H1 (cell line): ENCODE data around the gene ZNF317. TPM values are rescaled to one million over a fixed set of nuclear protein-coding genes. Genes with fewer than 3 reads are reported as not detected.

Experiments used
- CTCF ChIA-PET: fragments of 300-600 bp; sonication (Branson Sonifier 250); formaldehyde crosslinking; loops from one replicate; lab custom pipeline; 2021; ENCODE audit not compliant: partially characterized antibody; lab: Charles Lee
- POLR2A ChIA-PET: fragments of 300-600 bp; sonication (Branson Sonifier 250); formaldehyde crosslinking; loops from one replicate; lab custom pipeline; 2021; ENCODE audit warnings: inconsistent platforms; ENCODE audit not compliant: partially characterized antibody; lab: Charles Lee
- DNase-seq, 2 experiments: peaks; one replicate each; pipeline versions ENCODE4 v3.0.0 to v3.0.0-alpha.2; 2010 to 2022; ENCODE audit warnings: low spot score in 2 of 2, low read depth in 1 of 2, mixed read lengths in 1 of 2
- FAIRE-seq: peaks from 2 replicates; lab custom pipeline; 2011; peaks lifted over from hg19 to GRCh38; lab: Jason Lieb, UNC
- H2AFZ ChIP-seq: 2 replicates; pipeline ENCODE4 v1.8.1; 2012; ENCODE audit warnings: low read length, inconsistent platforms
- H2AK5ac ChIP-seq: 2 replicates; pipeline ENCODE4 v1.6.1; 2013; ENCODE audit warnings: low read depth, low read length
- H2BK120ac ChIP-seq: replicated peaks from 2 replicates; pipeline ENCODE3; 2013; ENCODE audit warnings: low read depth, low read length, inconsistent platforms
- H2BK12ac ChIP-seq: 2 replicates; pipeline ENCODE4 v1.6.1; 2013; ENCODE audit warnings: low read depth, low read length
- H2BK15ac ChIP-seq: 2 replicates; pipeline ENCODE4 v1.6.1; 2013; ENCODE audit warnings: low read length
- H2BK20ac ChIP-seq: 2 replicates; pipeline ENCODE4 v1.6.1; 2013; ENCODE audit warnings: low read length
- H2BK5ac ChIP-seq: 2 replicates; pipeline ENCODE4 v1.6.1; 2013; ENCODE audit warnings: low read depth, low read length
- H3K14ac ChIP-seq: 2 replicates; pipeline ENCODE4 v1.6.1; 2013; ENCODE audit warnings: inconsistent platforms; ENCODE audit not compliant: insufficient read length
- H3K18ac ChIP-seq: 2 replicates; pipeline ENCODE4 v1.6.1; 2013; ENCODE audit warnings: low read length; ENCODE audit errors: extremely low read depth
- H3K23ac ChIP-seq: 2 replicates; pipeline ENCODE4 v1.6.1; 2013; ENCODE audit warnings: inconsistent platforms; ENCODE audit not compliant: insufficient read length
- H3K23me2 ChIP-seq: 2 replicates; pipeline ENCODE4 v1.6.1; 2013; ENCODE audit warnings: low read depth, low read length
- H3K27ac ChIP-seq: 2 replicates; pipeline ENCODE4 v1.6.1; 2011; ENCODE audit warnings: low read depth, low read length, inconsistent platforms
- H3K27me3 ChIP-seq, 4 experiments: replicated peaks in 1 of 4; 1 replicate in 1 of 4; 2 replicates in 3 of 4; pipeline versions ENCODE4 v1.6.1 to v1.8.1; 2011 to 2013; ENCODE audit warnings: low read length in 3 of 4, mild to moderate bottlenecking in 3 of 4, inconsistent platforms in 2 of 4, mixed read lengths in 2 of 4, moderate library complexity in 1 of 4; ENCODE audit not compliant: control insufficient read depth in 3 of 4, insufficient read depth in 3 of 4; ENCODE audit errors: extremely low read depth in 1 of 4
- H3K36me3 ChIP-seq, 4 experiments: 2 replicates each; pipeline versions ENCODE4 v1.6.1 to v1.8.1; 2011 to 2013; ENCODE audit warnings: mild to moderate bottlenecking in 4 of 4, low read length in 3 of 4, moderate library complexity in 2 of 4, control low read depth in 1 of 4, inconsistent platforms in 1 of 4; ENCODE audit not compliant: insufficient read depth in 4 of 4, control insufficient read depth in 2 of 4
- H3K4ac ChIP-seq: replicated peaks from 2 replicates; pipeline ENCODE3; 2013; ENCODE audit warnings: low read length, low read depth, mixed read lengths, inconsistent platforms; ENCODE audit not compliant: insufficient read length
- H3K4me1 ChIP-seq, 4 experiments: replicated peaks in 1 of 4; 1 replicate in 1 of 4; 2 replicates in 3 of 4; pipeline versions ENCODE4 v1.6.1 to v1.8.1; 2011 to 2013; ENCODE audit warnings: low read length in 3 of 4, inconsistent platforms in 2 of 4, mixed read lengths in 1 of 4; ENCODE audit not compliant: insufficient read depth in 4 of 4, control insufficient read depth in 3 of 4
- H3K4me2 ChIP-seq, 2 experiments: 2 replicates each; pipeline versions ENCODE4 v1.6.1 to v1.8.1; 2011 to 2013; ENCODE audit warnings: low read depth in 2 of 2, low read length in 2 of 2, control low read depth in 1 of 2, inconsistent platforms in 1 of 2, mild to moderate bottlenecking in 1 of 2; ENCODE audit not compliant: insufficient read depth in 1 of 2
- H3K4me3 ChIP-seq, 4 experiments: fragments of 200-600, 300-600 bp in 1 of 4; sonication (generic), shearing (Covaris generic), sonication (Bioruptor Twin) in 1 of 4; 2 replicates each; pipeline versions ENCODE4 v1.5.1 to v1.8.1; 2011 to 2016; ENCODE audit warnings: low read length in 4 of 4, low read depth in 3 of 4, control low read depth in 2 of 4, inconsistent platforms in 2 of 4, mild to moderate bottlenecking in 2 of 4, mixed read lengths in 1 of 4, moderate library complexity in 1 of 4; ENCODE audit not compliant: insufficient read depth in 2 of 4; ENCODE audit errors: extremely low read depth in 1 of 4
- H3K56ac ChIP-seq: replicated peaks from 2 replicates; pipeline ENCODE3; 2013; ENCODE audit warnings: low read depth, mild to moderate bottlenecking, mixed read lengths, low read length, inconsistent platforms; ENCODE audit not compliant: insufficient read length
- H3K79me1 ChIP-seq: 2 replicates; pipeline ENCODE4 v1.6.1; 2013; ENCODE audit warnings: low read depth, low read length, control low read depth
- H3K79me2 ChIP-seq, 2 experiments: 2 replicates each; pipeline versions ENCODE4 v1.6.1 to v1.8.1; 2012 to 2013; ENCODE audit warnings: low read length in 2 of 2, mild to moderate bottlenecking in 2 of 2, inconsistent platforms in 1 of 2; ENCODE audit not compliant: insufficient read depth in 2 of 2, control insufficient read depth in 1 of 2
- H3K9ac ChIP-seq, 4 experiments: replicated peaks in 1 of 4; 1 replicate in 1 of 4; 2 replicates in 3 of 4; pipeline versions ENCODE4 v1.6.1 to v1.8.1; 2011 to 2013; ENCODE audit warnings: low read depth in 3 of 4, low read length in 3 of 4, control low read depth in 2 of 4, mild to moderate bottlenecking in 2 of 4, moderate library complexity in 2 of 4, inconsistent platforms in 1 of 4; ENCODE audit errors: extremely low read depth in 1 of 4
- H3K9me3 ChIP-seq, 2 experiments: 2 replicates each; pipeline versions ENCODE4 v1.6.1 to v1.8.1; 2012 to 2013; ENCODE audit warnings: mild to moderate bottlenecking in 2 of 2, moderate library complexity in 2 of 2, control low read depth in 1 of 2, inconsistent platforms in 1 of 2, low read depth in 1 of 2, low read length in 1 of 2, mixed read lengths in 1 of 2; ENCODE audit not compliant: insufficient read depth in 2 of 2
- H4K20me1 ChIP-seq, 2 experiments: replicated peaks in 1 of 2; 2 replicates each; pipeline versions ENCODE3 to v1.8.1; 2011 to 2013; ENCODE audit warnings: inconsistent platforms in 2 of 2, low read length in 2 of 2, mild to moderate bottlenecking in 1 of 2; ENCODE audit not compliant: insufficient read depth in 2 of 2, control insufficient read depth in 1 of 2
- H4K5ac ChIP-seq: 2 replicates; pipeline ENCODE4 v1.6.1; 2013; ENCODE audit warnings: low read length, low read depth, mixed read lengths, inconsistent platforms; ENCODE audit not compliant: insufficient read length
- H4K8ac ChIP-seq: 2 replicates; pipeline ENCODE4 v1.8.0; 2013; ENCODE audit warnings: mild to moderate bottlenecking, moderate library complexity, low read length, inconsistent platforms; ENCODE audit not compliant: insufficient read depth; ENCODE audit errors: extremely low read depth
- H4K91ac ChIP-seq: replicated peaks from 2 replicates; pipeline ENCODE3; 2013; ENCODE audit warnings: low read length, mixed read lengths, inconsistent platforms; ENCODE audit not compliant: insufficient read length
- BACH1 ChIP-seq: IDR thresholded peaks from 2 replicates; pipeline ENCODE4 v1.6.1; 2012; ENCODE audit warnings: low read length, improper control_type of control experiment
- CTBP2 ChIP-seq: IDR thresholded peaks from 2 replicates; pipeline ENCODE4 v1.7.0; 2011; ENCODE audit warnings: borderline replicate concordance, mild to moderate bottlenecking, moderate library complexity, mixed read lengths, low read length; ENCODE audit not compliant: insufficient read depth, insufficient read length
- EP300 ChIP-seq, 2 experiments: IDR thresholded peaks; 1 replicate in 1 of 2; 2 replicates in 1 of 2; pipeline ENCODE4 v1.6.1; 2011 to 2012; ENCODE audit warnings: low read depth in 2 of 2, low read length in 2 of 2, mild to moderate bottlenecking in 2 of 2, borderline replicate concordance in 1 of 2, inconsistent platforms in 1 of 2, moderate library complexity in 1 of 2
- EZH2 ChIP-seq: fragments of 200-600 bp; sonication (generic); IDR thresholded peaks from 2 replicates; pipeline ENCODE4 v1.7.1; 2012; ENCODE audit warnings: low read depth, mild to moderate bottlenecking, moderate library complexity, low read length, inconsistent platforms; ENCODE audit not compliant: severe bottlenecking
- MAX ChIP-seq: IDR thresholded peaks from 2 replicates; pipeline ENCODE4 v1.6.1; 2012; ENCODE audit warnings: inconsistent platforms
- POLR2A ChIP-seq, 2 experiments: IDR thresholded peaks; 1 replicate in 1 of 2; 2 replicates in 1 of 2; pipeline ENCODE4 v1.6.1; 2011; ENCODE audit warnings: low read depth in 2 of 2, low read length in 2 of 2, mild to moderate bottlenecking in 2 of 2; ENCODE audit errors: control extremely low read depth in 1 of 2
- RFX5 ChIP-seq: IDR thresholded peaks from 2 replicates; pipeline ENCODE4 v1.6.1; 2011; ENCODE audit warnings: low read depth, low read length, improper control_type of control experiment, borderline replicate concordance
- TAF7 ChIP-seq: optimal IDR thresholded peaks from 2 replicates; pipeline ENCODE3; 2011; ENCODE audit warnings: low read depth, mild to moderate bottlenecking, inconsistent platforms, low read length, moderate library complexity, borderline replicate concordance
- TCF12 ChIP-seq: IDR thresholded peaks from 2 replicates; pipeline ENCODE4 v1.6.1; 2011; ENCODE audit warnings: low read depth, mild to moderate bottlenecking, low read length
- TEAD4 ChIP-seq: IDR thresholded peaks from 2 replicates; pipeline ENCODE4 v1.6.1; 2012; ENCODE audit warnings: low read depth, low read length, inconsistent platforms, mixed read lengths
- YY1 ChIP-seq: IDR thresholded peaks from 2 replicates; pipeline ENCODE4 v1.6.1; 2011; ENCODE audit warnings: low read depth, mild to moderate bottlenecking, low read length
- ZNF274 ChIP-seq: IDR thresholded peaks from 2 replicates; pipeline ENCODE4 v1.7.0; 2012; ENCODE audit warnings: low read length, borderline replicate concordance; ENCODE audit errors: extremely low read depth
- WGBS, 2 experiments: shearing (Covaris generic) in 1 of 2; methylation state at CpG; one replicate each; pipeline versions ENCODE4 v1.1.6 to v1.1.7; 2013 to 2015; ENCODE audit warnings: low lambda C conversion rate in 2 of 2, mixed read lengths in 2 of 2, inconsistent platforms in 1 of 2, low coverage in 1 of 2, missing lambda C conversion rate in 1 of 2; ENCODE audit not compliant: insufficient replicate concordance in 2 of 2, insufficient coverage in 1 of 2, insufficient read length in 1 of 2; ENCODE audit errors: extremely low coverage in 1 of 2, missing lambda C conversion rate in 1 of 2; 5-methylcytosine and 5-hydroxymethylcytosine counted together
- polyA plus RNA-seq, 7 experiments: library from polyadenylated mRNA; depleted of rRNA in 3 of 7; stranded (reverse) in 5 of 7; unstranded in 2 of 7; fragments of >200 nt in 5 of 7; fragments of 200-250 nt in 2 of 7; gene quantifications; 1 replicate in 5 of 7; 2 replicates in 1 of 7; 4 replicates in 1 of 7; pipeline versions ENCODE4 v1.2.1 to v1.2.3, GENCODE V29; 2011 to 2013; ENCODE audit warnings: missing spikeins in 2 of 7, mixed read lengths in 2 of 7
- total RNA-seq: library from RNA; stranded (reverse); fragmentation: NEBNext Ultra II Directional; extraction: Animal tissue kit (Norgen Biotek cat#: 25700); gene quantifications from 2 replicates; pipeline ENCODE4 v1.2.1, GENCODE V29; 2021
- TF ChIP-seq, protein P1 (sequence below): IDR thresholded peaks from 2 replicates; pipeline ENCODE4 v1.6.1; 2012; ENCODE audit warnings: low read length, inconsistent platforms

ZNF317 gene
- total and polyA plus RNA-seq, 2 of the 8 experiments (the other 6 are each of a cell fraction or from before 2014, with no cell fraction given): 22.6 to 41.5 TPM

- H2BK5ac ChIP-seq: no peak overlapping the region
- H4K5ac ChIP-seq: no peak overlapping the region
- 88% methylated on average over 5 of the region's 5 CpGs; no CpG with 5 or more reads in 1 of the 2 experiments for WGBS, 2 experiments
- H2AK5ac ChIP-seq: no peak overlapping the region
- no peak overlapping the region for H4K91ac ChIP-seq
- no peaks in the 10 kb centered on the region for H3K23me2 ChIP-seq
- H3K36me3 ChIP-seq: no peaks in the 10 kb centered on the region
- H3K23ac ChIP-seq: no peak overlapping the region
- no peak overlapping the region for H3K14ac ChIP-seq
- H3K4me1 ChIP-seq: no peaks in the 10 kb centered on the region
- H3K79me1 ChIP-seq: no peaks in the 10 kb centered on the region
- H2BK120ac ChIP-seq: no peak overlapping the region
- H3K27me3 ChIP-seq: no peaks in the 10 kb centered on the region
- H4K20me1 ChIP-seq: no peaks in the 10 kb centered on the region
- H3K9ac ChIP-seq: no peak overlapping the region
- no peak overlapping the region for H2BK20ac ChIP-seq
- H3K79me2 ChIP-seq: no peaks in the 10 kb centered on the region
- no peak overlapping the region for H2BK12ac ChIP-seq
- CTCF ChIA-PET: no interaction called here
- no peak overlapping the region for H3K4me2 ChIP-seq
- H2BK15ac ChIP-seq: no peak overlapping the region
- DNase-seq (no peak), FAIRE-seq (no peak)
- peaks cover 11 to 19% of the 10 kb centered on the region in 2 experiments for H3K9me3 ChIP-seq
- no peak overlapping the region for H3K4ac ChIP-seq
- no peak overlapping the region for H2AFZ ChIP-seq
- H3K27ac ChIP-seq: no peak overlapping the region
- H3K4me3 ChIP-seq: no peak overlapping the region
- no peak overlapping the region for H3K18ac ChIP-seq
- no peak overlapping the region for H3K56ac ChIP-seq
- H4K8ac ChIP-seq: no peak overlapping the region
- POLR2A ChIA-PET: no interaction called here
- TF ChIP-seq, protein P1, sequence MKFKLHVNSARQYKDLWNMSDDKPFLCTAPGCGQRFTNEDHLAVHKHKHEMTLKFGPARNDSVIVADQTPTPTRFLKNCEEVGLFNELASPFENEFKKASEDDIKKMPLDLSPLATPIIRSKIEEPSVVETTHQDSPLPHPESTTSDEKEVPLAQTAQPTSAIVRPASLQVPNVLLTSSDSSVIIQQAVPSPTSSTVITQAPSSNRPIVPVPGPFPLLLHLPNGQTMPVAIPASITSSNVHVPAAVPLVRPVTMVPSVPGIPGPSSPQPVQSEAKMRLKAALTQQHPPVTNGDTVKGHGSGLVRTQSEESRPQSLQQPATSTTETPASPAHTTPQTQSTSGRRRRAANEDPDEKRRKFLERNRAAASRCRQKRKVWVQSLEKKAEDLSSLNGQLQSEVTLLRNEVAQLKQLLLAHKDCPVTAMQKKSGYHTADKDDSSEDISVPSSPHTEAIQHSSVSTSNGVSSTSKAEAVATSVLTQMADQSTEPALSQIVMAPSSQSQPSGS: no peak
- TF ChIP-seq TEAD4 (no peak), BACH1 (no peak), ZNF274 (no peak), POLR2A (IDR thresholded peaks at IDR 0.05; ENCODE audit: control extremely low read depth in 1 of 2, low read depth in 2 of 2, low read length in 2 of 2) (no peak), EP300 (IDR thresholded peaks at IDR 0.05; ENCODE audit: borderline replicate concordance in 1 of 2, low read depth in 2 of 2, low read length in 2 of 2) (no peak), YY1 (no peak), TCF12 (no peak), MAX (no peak), EZH2 (no peak), TAF7 (no peak), RFX5 (no peak), CTBP2 (no peak)
Observed at GRCh38 chr19:9175326-9175725, 35.1 kb downstream of the ZNF317 start.
